ENCODE data around the gene RBM10. TPM values are rescaled to one million over a fixed set of nuclear protein-coding genes. Genes with fewer than 3 reads are reported as not detected.

Gene RBM10
- total and polyA plus RNA-seq, 9 of the 15 experiments (the other 6 are each of a cell fraction or from before 2014, with no cell fraction given), result 1.1 to 61.7 (median 31.5) TPM

- TF ChIP-seq XRCC3 (IDR thresholded peaks at IDR 0.05), result no peak
- no peak for TF ChIP-seq TAF15 (IDR thresholded peaks at IDR 0.05; ENCODE audit: low read depth, low read length)
- TF ChIP-seq FOXP4 (CRISPR knock-in tag; IDR thresholded peaks at IDR 0.05; ENCODE audit: borderline replicate concordance), result no peak
- TF ChIP-seq CC2D1A (IDR thresholded peaks at IDR 0.05), result no peak
- TF ChIP-seq ZNF318 (IDR thresholded peaks at IDR 0.05; ENCODE audit: borderline replicate concordance in 1 of 2, low read depth in 1 of 2), result no peak
- no peak for TF ChIP-seq ELF2 (CRISPR knock-in tag; IDR thresholded peaks at IDR 0.05)
- TF ChIP-seq TSHZ1 (CRISPR knock-in tag; IDR thresholded peaks at IDR 0.05), result no peak
Measured at GRCh38 chrX:47196098-47196497, 51.1 kb downstream of the RBM10 start (continued).
